Activated naive CD8-positive, alpha-beta T cell treated with anti-CD3 and anti-CD28 coated beads for 36 hours (primary cell): Measurements from ENCODE around the gene SLC10A7. TPM values are rescaled to one million over a fixed set of nuclear protein-coding genes. Genes with fewer than 3 reads are reported as not detected.

Experiments
- DNase-seq: peaks from one replicate; pipeline ENCODE4 v3.0.0; 2021
- H3K27ac Mint-ChIP-seq: one replicate; pipeline ENCODE4 v1.8.0; 2022; ENCODE audit warnings: mild to moderate bottlenecking, moderate library complexity, mixed read lengths
- H3K27me3 Mint-ChIP-seq: one replicate; pipeline ENCODE4 v1.8.0; 2022; ENCODE audit warnings: mild to moderate bottlenecking, mixed read lengths
- H3K36me3 Mint-ChIP-seq: one replicate; pipeline ENCODE4 v1.8.0; 2021; ENCODE audit warnings: mild to moderate bottlenecking, mixed read lengths
- H3K4me1 Mint-ChIP-seq: one replicate; pipeline ENCODE4 v1.8.0; 2021; ENCODE audit warnings: mixed read lengths
- H3K4me3 Mint-ChIP-seq: one replicate; pipeline ENCODE4 v1.8.0; 2022; ENCODE audit warnings: mild to moderate bottlenecking, moderate library complexity, mixed read lengths
- H3K9me3 Mint-ChIP-seq: one replicate; pipeline ENCODE4 v1.8.0; 2022; ENCODE audit warnings: mixed read lengths
- total RNA-seq, 2 experiments: library from RNA; stranded (reverse); gene quantifications; one replicate each; pipeline ENCODE4 v1.2.3, GENCODE V29; 2021

SLC10A7 gene
- total RNA-seq, 2 experiments from 2014 or later: 12.8 to 16.1 TPM

DNA sequence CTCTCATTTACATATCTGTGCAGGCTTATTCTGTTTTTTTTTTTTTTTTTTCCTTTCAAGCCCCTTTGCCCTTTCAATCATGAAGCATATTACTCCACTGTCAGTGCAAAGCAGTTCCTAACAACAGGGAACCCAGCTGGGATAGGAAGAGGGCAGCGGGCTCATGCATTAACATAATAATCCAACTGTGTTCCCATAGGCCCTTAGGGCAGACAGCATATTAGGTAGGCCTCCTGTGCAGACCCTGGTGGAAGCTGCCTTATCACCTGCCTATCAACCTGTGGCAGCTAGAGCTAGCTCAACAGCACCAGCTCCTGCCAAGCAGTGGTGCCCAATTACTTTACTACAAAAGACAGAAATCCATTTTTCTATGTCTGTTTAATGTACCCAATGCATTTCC is 49.3 kb downstream of the SLC10A7 start:
- H3K9me3 Mint-ChIP-seq: no peaks in the 10 kb centered on the region
- H3K4me3 Mint-ChIP-seq: no peak overlapping the region
- peaks cover 2% of the 10 kb centered on the region for H3K4me1 Mint-ChIP-seq

DNA sequence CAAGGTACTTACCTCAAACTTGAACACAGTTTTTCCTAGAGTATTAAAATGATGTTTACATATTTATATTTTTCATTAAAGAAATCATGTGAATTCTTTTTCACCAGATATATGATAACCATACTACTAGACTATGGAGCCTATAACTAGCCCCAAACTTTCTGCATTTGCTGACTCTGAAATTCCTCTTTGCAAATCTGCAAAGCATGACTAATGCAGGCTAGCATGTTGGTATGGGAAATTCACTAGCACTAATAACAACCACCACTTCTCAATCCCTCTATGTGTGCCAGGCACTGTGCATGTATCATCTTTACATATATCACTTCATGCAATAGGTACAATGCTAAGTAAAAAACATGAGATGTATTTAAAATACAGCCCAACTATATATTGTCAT is 51.1 kb downstream of the SLC10A7 start:
- Mint-ChIP-seq H3K4me3 (no peak overlapping the region), H3K36me3 (no peaks in the 10 kb centered on the region), H3K27ac (no peak overlapping the region), H3K27me3 (no peaks in the 10 kb centered on the region), H3K9me3 (no peaks in the 10 kb centered on the region), H3K4me1 (peaks cover 7% of the 10 kb centered on the region)
- no peak for DNase-seq

More for the DNA sequence above, 49.3 kb downstream of the SLC10A7 start:
- DNase-seq: no peak
- Mint-ChIP-seq H3K27ac (no peak overlapping the region), H3K36me3 (no peaks in the 10 kb centered on the region), H3K27me3 (no peaks in the 10 kb centered on the region)

DNA sequence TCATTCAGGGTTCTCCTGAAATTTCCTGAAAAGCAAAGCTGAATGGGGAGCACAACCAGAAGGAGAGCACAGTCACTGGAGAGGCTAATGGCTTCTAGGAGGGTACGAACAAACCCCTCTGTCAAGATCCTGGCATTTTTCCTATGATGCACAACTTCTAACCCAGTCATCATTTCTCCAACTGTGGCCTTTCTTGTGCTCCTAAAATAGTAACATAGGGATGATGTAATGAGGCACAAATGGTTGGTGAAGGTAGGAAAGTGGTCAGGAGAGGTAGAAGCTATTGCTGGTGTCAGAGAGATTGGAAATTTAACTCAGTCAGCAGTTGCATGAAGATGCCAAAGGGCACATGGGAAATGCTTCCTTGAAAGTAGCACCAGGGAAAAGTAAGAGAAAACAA is 52.7 kb downstream of the SLC10A7 start:
- no peaks in the 10 kb centered on the region for H3K27me3 Mint-ChIP-seq

DNA sequence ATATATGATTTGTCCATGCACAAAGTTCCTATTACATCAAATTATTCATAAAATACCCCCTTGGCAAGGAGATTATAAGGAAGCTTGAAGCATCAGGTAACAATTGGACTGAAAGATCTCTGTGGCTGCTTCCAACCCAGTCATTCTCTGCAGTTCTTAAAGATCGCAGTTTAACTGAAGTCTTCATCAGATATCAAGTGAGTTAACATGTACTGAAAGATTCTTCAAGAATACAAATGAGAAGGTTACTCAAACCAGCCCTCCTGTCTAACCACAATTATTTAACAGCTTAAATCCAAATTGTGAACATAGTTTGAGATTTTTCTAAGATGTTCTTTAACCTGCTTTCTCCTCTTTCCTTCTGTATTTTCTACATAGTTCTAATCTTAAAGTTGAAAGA is 56.1 kb downstream of the SLC10A7 start:
- Mint-ChIP-seq H3K4me3 (no peak overlapping the region), H3K4me1 (peaks cover 12% of the 10 kb centered on the region), H3K27me3 (no peaks in the 10 kb centered on the region), H3K36me3 (no peaks in the 10 kb centered on the region), H3K27ac (no peak overlapping the region), H3K9me3 (no peaks in the 10 kb centered on the region)
- no peak for DNase-seq

More for the DNA sequence above, 52.7 kb downstream of the SLC10A7 start:
- Mint-ChIP-seq H3K4me3 (no peak overlapping the region), H3K27ac (no peak overlapping the region), H3K4me1 (peaks cover 9% of the 10 kb centered on the region), H3K9me3 (no peaks in the 10 kb centered on the region), H3K36me3 (no peaks in the 10 kb centered on the region)
- DNase-seq: no peak

DNA sequence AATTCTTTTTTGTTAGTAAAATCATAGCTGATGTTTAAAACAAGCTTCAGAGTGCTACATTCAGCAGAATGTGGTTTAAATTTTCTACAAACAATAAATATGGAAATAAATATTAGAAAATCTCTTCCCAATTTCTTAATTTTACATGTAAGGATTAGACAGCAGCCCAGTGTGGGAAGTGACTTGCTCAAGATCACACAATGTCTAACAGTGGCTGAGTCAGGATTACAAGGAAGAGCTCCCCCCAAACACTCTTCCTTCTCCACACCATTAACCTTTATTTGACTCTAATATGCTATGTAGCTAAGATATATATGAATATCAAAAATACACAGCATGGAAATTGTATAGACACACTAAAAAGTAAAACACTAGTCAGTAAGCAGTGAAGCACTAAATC is 59.5 kb downstream of the SLC10A7 start:
- peaks cover 7% of the 10 kb centered on the region for H3K9me3 Mint-ChIP-seq
- H3K4me1 Mint-ChIP-seq: peaks cover 34% of the 10 kb centered on the region
- no peaks in the 10 kb centered on the region for H3K27me3 Mint-ChIP-seq
- DNase-seq: no peak
- peaks cover 16% of the 10 kb centered on the region for H3K36me3 Mint-ChIP-seq
- H3K4me3 Mint-ChIP-seq: no peak overlapping the region
- no peak overlapping the region for H3K27ac Mint-ChIP-seq

DNA sequence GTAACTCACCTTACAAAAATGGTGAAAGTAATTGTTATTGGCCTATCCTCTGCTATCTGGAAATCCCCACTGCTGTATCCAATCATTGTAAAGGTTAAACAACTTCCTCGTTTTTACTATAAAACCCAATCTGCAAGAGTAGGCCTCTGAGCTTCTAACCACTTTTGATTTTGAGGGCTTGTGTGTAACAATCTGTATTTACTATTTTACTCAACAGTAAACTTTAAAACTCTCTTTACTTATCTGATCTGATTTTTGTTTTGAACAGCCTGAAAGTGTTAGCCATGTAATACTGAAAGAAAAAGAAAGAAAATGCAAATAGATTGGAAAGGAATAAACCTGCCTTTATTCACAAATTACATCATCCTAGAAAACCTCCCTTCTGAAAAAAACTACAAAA is 63.1 kb downstream of the SLC10A7 start:
- Mint-ChIP-seq H3K4me1 (peaks cover 33% of the 10 kb centered on the region), H3K27me3 (no peaks in the 10 kb centered on the region), H3K9me3 (peaks cover 10% of the 10 kb centered on the region), H3K27ac (peak overlapping the region; percentile 88), H3K4me3 (peak overlapping the region; percentile 71), H3K36me3 (peaks cover 28% of the 10 kb centered on the region)
- no peak for DNase-seq

DNA sequence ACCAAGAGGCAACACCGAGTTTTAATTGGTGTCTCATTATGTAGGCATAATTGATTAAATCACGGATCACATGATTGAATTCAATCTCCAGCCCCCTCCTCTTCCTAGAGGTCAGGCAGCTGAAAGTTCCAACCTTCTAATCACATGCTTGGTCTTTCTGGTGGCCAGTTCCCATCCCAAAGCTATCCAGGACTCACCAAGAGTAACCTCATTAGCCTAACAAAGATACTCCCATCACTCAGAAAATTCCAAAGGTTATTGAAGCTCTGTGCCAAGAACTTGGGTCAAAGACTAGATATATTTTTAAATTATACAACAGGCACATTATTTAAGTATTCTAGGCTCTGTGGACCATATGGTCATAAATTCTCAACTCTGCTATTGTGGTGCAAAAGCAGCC is 65.1 kb downstream of the SLC10A7 start:
- H3K9me3 Mint-ChIP-seq: peaks cover 12% of the 10 kb centered on the region
- DNase-seq: no peak
- H3K36me3 Mint-ChIP-seq: peaks cover 32% of the 10 kb centered on the region
- H3K27me3 Mint-ChIP-seq: no peaks in the 10 kb centered on the region
- H3K4me3 Mint-ChIP-seq: no peak overlapping the region
- H3K4me1 Mint-ChIP-seq: peaks cover 35% of the 10 kb centered on the region
- no peak overlapping the region for H3K27ac Mint-ChIP-seq

DNA sequence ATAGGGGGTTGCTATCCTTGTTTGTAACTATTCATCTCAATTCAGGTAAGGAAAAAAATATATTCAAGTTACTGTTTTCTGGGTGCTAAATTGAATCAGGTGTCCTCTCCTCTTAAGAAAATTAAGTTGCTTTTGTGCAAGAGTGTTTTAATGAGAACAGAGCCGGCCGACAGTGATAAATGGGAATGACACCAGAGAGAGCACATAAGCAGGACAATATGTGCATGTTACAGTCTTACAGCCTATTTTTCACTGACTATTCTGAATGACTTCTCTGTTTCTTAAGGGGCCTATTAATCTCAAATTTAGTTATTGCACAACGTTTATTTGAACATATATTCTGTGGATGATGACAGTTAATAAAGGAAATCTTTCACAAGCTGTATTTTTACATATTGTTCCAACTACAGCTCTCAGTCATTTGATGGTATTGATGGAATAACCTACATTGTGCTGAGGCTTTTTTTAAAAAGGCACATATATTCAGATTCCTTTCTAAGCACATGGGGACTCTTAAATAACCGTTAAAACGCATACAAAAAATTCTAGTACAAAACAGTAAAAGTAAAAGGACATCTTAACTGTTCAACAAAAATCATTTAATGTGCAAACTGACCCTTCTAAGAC is 68.4 kb downstream of the SLC10A7 start:
- no peak for DNase-seq
- Mint-ChIP-seq H3K36me3 (peaks cover 37% of the 10 kb centered on the region), H3K4me3 (no peak overlapping the region), H3K4me1 (peaks cover 40% of the 10 kb centered on the region), H3K9me3 (peaks cover 17% of the 10 kb centered on the region), H3K27ac (no peak overlapping the region), H3K27me3 (no peaks in the 10 kb centered on the region)

DNA sequence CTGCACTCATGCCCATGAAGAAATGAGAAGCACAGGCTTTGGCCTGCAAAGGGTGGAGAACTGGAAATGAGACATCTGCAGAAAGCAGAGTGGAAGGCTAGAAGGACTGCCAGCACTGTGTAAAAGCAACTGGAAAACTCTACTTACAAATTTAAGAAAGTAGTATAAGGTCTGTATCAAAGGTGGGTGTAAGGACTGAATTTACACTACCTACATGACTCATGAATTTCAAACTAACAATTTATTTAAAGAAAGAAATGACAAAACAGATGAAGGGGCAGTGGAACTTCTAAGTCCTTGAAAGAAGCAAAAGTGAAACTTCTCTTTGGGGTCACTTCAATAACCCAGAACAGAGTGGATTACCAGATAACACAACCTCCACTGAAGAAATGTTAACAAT is 71.2 kb downstream of the SLC10A7 start:
- H3K27ac Mint-ChIP-seq: peak overlapping the region; percentile 74
- H3K27me3 Mint-ChIP-seq: no peaks in the 10 kb centered on the region
- DNase-seq: peak; percentile 2
- H3K9me3 Mint-ChIP-seq: peaks cover 20% of the 10 kb centered on the region
- H3K36me3 Mint-ChIP-seq: peaks cover 34% of the 10 kb centered on the region
- H3K4me3 Mint-ChIP-seq: peak overlapping the region; percentile 25
- peaks cover 31% of the 10 kb centered on the region for H3K4me1 Mint-ChIP-seq

DNA sequence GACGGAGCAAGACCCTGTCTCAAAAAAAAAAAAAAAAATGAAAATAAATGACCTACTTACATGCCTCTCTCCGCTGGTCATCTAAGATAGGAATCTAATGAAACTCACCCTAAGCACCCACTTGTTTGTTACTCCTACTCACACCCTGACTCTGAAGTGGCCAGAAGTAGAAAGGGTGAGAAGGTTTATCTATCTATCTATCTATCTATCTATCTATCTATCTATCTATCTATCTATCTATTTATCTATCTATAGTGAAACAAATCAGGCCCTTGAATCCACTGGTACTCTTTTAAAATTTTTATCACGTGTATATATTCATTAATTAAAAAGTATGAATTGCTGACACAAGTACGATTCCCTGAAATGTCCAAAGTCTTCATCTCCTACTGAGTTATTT is 75.2 kb downstream of the SLC10A7 start:
- Mint-ChIP-seq H3K9me3 (peaks cover 13% of the 10 kb centered on the region), H3K4me1 (peaks cover 22% of the 10 kb centered on the region), H3K27ac (no peak overlapping the region), H3K4me3 (no peak overlapping the region), H3K27me3 (no peaks in the 10 kb centered on the region), H3K36me3 (peaks cover 29% of the 10 kb centered on the region)
- DNase-seq: no peak

DNA sequence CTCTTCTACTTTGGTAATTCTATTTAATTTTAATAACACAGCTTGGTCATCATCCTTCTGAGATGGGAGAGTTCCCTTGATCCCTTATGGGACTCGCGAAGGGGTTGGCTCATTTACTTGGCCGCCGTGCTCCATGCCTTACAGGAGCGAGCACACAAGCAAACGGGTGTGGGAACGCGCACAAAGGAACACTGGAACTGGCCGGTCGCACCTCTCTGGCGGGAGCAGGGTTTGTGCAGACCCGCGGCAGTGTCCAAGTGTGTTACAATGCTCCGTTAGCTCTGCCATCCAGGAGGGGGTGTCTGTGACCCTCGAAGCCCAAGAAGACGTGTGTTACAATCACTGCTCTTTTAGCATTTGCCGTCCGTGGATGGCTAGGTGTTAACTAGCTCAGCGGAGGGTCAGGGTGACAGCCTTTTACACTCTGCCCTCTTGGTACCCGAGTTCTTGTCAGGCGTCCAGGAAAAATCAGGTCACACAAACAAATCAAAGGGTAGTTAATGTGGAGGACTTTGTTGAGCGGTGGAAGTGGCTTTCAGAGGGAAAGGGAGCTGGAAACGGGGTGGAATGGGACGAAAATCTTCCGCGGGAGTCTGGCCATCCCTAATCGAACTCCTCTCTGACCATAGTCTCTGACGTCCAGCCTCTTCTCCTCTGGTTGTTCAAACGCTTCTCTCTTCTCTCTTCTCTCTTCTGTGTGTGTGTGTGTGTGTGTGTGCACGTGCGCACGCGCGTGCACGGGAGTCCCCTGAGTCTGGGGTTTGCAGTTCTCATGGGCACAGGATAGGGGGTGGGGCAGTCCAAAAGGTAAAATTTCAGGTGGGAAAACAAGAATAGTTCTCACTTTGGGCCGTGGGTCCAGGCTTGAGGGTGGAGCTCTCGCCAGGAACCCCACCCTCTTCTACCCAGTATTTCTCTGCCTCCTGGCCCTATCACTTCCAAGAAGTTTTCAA is 76.3 kb downstream of the SLC10A7 start:
- DNase-seq: no peak
- peaks cover 26% of the 10 kb centered on the region for H3K36me3 Mint-ChIP-seq
- peak overlapping the region; percentile 47 for H3K27ac Mint-ChIP-seq
- H3K4me1 Mint-ChIP-seq: peaks cover 16% of the 10 kb centered on the region
- peaks cover 6% of the 10 kb centered on the region for H3K9me3 Mint-ChIP-seq
- no peaks in the 10 kb centered on the region for H3K27me3 Mint-ChIP-seq
- no peak overlapping the region for H3K4me3 Mint-ChIP-seq

DNA sequence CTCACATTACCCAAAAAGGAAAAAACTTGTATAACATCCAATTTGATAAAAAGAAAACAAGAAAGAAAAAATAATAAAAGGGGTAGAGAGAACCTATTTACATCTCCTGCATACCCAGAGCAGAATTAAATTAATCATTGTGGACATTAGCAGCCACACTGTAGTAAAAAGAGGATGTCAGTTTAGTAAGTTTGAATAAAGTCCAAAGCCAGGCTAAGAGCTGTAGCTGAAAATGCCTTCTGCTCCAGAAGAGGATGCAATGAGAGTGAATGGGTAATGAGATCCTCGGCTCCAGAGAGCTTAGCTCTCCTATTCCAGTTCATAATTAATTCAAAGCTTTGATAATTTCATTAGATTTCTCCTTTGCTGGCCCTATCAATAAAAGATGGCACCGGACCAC is 78.2 kb downstream of the SLC10A7 start:
- Mint-ChIP-seq H3K27me3 (no peaks in the 10 kb centered on the region), H3K4me1 (peaks cover 4% of the 10 kb centered on the region), H3K9me3 (peaks cover 6% of the 10 kb centered on the region), H3K27ac (no peak overlapping the region), H3K36me3 (peaks cover 23% of the 10 kb centered on the region), H3K4me3 (no peak overlapping the region)
- DNase-seq: no peak

DNA sequence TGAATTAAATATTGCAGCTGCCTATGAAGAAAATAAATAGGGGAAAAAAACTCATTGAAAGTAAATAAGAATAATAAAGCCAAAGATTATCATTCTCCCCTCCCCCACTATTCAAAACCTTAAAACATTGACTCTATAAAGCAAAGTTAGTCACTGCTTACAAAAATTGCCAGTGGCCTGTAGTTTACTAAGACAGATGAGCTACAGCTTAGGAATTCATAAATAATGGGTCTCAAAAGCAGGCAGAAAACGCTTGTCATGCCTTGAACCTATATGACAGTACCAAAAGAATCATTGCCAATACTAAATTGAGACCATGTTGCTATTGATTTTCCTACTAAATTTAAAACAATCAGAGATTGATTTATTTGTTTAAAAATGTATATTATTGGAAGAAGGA is 78.9 kb downstream of the SLC10A7 start:
- no peak overlapping the region for H3K27ac Mint-ChIP-seq
- peaks cover 9% of the 10 kb centered on the region for H3K4me1 Mint-ChIP-seq
- peaks cover 23% of the 10 kb centered on the region for H3K36me3 Mint-ChIP-seq
- H3K27me3 Mint-ChIP-seq: no peaks in the 10 kb centered on the region
- peaks cover 6% of the 10 kb centered on the region for H3K9me3 Mint-ChIP-seq
- no peak overlapping the region for H3K4me3 Mint-ChIP-seq
- no peak for DNase-seq

DNA sequence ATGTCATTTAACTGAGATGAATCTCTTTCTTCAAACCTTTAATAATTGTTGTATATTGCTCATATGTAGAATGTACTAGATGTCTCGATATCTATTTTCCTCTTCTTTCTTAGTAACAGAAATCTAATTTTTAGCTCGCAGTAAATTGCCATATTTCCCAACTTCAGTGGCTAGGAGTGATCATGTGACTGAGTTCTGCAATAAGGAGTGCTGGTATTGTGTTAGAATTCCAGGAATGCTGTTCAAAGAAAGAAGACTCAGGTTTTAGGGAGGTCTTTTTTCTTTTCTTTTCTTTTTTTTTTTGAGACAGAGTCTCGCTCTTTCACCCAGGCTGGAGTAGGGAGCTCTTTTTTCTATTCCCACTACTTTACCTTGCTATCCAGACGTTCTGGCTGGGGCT is 81.7 kb downstream of the SLC10A7 start:
- DNase-seq: no peak
- no peak overlapping the region for H3K27ac Mint-ChIP-seq
- H3K4me3 Mint-ChIP-seq: no peak overlapping the region
- H3K27me3 Mint-ChIP-seq: no peaks in the 10 kb centered on the region
- peaks cover 9% of the 10 kb centered on the region for H3K4me1 Mint-ChIP-seq
- peaks cover 11% of the 10 kb centered on the region for H3K36me3 Mint-ChIP-seq
- H3K9me3 Mint-ChIP-seq: no peaks in the 10 kb centered on the region

DNA sequence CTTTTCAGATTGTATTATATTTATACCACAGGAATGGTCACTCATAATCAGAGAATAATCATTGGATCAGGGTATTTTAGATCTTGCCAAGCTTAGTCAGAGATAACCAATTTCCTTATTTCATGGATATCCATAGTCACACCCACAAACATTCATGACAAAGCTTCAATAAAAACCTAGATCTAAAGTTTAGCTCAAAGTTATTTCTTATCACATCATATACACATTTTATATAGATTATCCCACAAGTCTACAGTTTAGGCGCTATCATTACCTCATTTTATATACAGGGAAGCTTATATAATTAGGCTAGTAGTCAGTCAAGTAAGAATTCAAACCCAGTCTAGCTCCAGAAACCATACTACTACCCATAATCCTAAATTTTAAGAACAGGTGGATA is 82.3 kb downstream of the SLC10A7 start:
- no peak overlapping the region for H3K4me3 Mint-ChIP-seq
- H3K27me3 Mint-ChIP-seq: no peaks in the 10 kb centered on the region
- no peak overlapping the region for H3K27ac Mint-ChIP-seq
- no peaks in the 10 kb centered on the region for H3K9me3 Mint-ChIP-seq
- H3K36me3 Mint-ChIP-seq: peaks cover 10% of the 10 kb centered on the region
- DNase-seq: no peak
- peaks cover 9% of the 10 kb centered on the region for H3K4me1 Mint-ChIP-seq
